Measurements from ENCODE around the gene RAET1L.
"Not testable (repeated sequence)": the region's sequence is repeated elsewhere in the genome, so short reads cannot be mapped to it uniquely, and the experiment has no call there.

GRCh38 chr6:150024021-150024420, 1.3 kb downstream of the RAET1L start:
- TF ChIP-seq CTCF (conservative IDR thresholded peaks at IDR 0.05); ZFX (IDR thresholded peaks at IDR 0.05): not testable (repeated sequence)
